K562 (cell line): ENCODE data around the gene SYNPO. TPM values are rescaled to one million over a fixed set of nuclear protein-coding genes. Genes with fewer than 3 reads are reported as not detected.

ENCODE experiments used
- ATAC-seq: fragments of 200-7000 bp; cut with Tn5 transposase; 3 replicates; pipeline ENCODE4 v1.9.1; 2020; ENCODE audit warnings: moderate library complexity
- BruUV-seq: library from RNA; stranded (reverse); fragments of 400-500 nt; replicated peaks from 2 replicates; lab custom pipeline; 2021; lab: Mats Ljungman, UMichigan
- CTCF ChIA-PET: fragments of 300-600 bp; formaldehyde crosslinking; extraction: SDS; loops from one replicate; lab custom pipeline; 2021; ENCODE audit warnings: low intra/inter-chr PET ratio; lab: Yijun Ruan, JAX
- POLR2A ChIA-PET: fragments of 300-600, 350-650 bp; sonication (Branson Sonifier 250); formaldehyde crosslinking; extraction: SDS; loops from one replicate; lab custom pipeline; 2021; ENCODE audit warnings: antibody characterized with exemption, inconsistent platforms; lab: Yijun Ruan, JAX
- DNase-seq, 4 experiments: peaks; one replicate each; pipeline versions ENCODE4 v3.0.0 to v3.0.0-alpha.2; 2011 to 2018; ENCODE audit warnings: low spot score in 3 of 4, mixed read lengths in 3 of 4; ENCODE audit errors: extremely low read depth in 1 of 4
- FAIRE-seq: peaks from 2 replicates; lab custom pipeline; 2011; peaks lifted over from hg19 to GRCh38; lab: Jason Lieb, UNC
- H2AFZ ChIP-seq: 2 replicates; pipeline ENCODE4 v1.6.0; 2011; ENCODE audit warnings: low read depth, low read length, control low read depth, inconsistent platforms
- H3K27ac ChIP-seq: fragments of 200-600 bp; 3 replicates; pipeline ENCODE4 v1.8.0; 2011; ENCODE audit warnings: low read depth, mild to moderate bottlenecking, control low read depth, inconsistent platforms, low read length, moderate library complexity, mixed read lengths; ENCODE audit errors: extremely low read depth
- H3K27me3 ChIP-seq, 2 experiments: fragments of 300-600 bp in 1 of 2; 2 replicates in 1 of 2; 3 replicates in 1 of 2; pipeline versions ENCODE4 v1.6.0 to v1.8.0; 2011; ENCODE audit warnings: inconsistent platforms in 2 of 2, low read length in 2 of 2, mild to moderate bottlenecking in 1 of 2, mixed read lengths in 1 of 2, moderate library complexity in 1 of 2; ENCODE audit not compliant: control insufficient read depth in 2 of 2, insufficient read depth in 2 of 2
- H3K36me3 ChIP-seq: fragments of 300-600 bp; 3 replicates; pipeline ENCODE4 v1.8.0; 2011; ENCODE audit warnings: mild to moderate bottlenecking, low read length, inconsistent platforms; ENCODE audit not compliant: control insufficient read depth, insufficient read depth
- H3K4me1 ChIP-seq, 2 experiments: fragments of 200-600 bp in 1 of 2; replicated peaks in 1 of 2; 2 replicates in 1 of 2; 3 replicates in 1 of 2; pipeline versions ENCODE4 v1.5.1 to v1.8.0; 2011; ENCODE audit warnings: inconsistent platforms in 2 of 2, low read length in 2 of 2, mild to moderate bottlenecking in 1 of 2, mixed read lengths in 1 of 2, moderate library complexity in 1 of 2; ENCODE audit not compliant: control insufficient read depth in 2 of 2, insufficient read depth in 2 of 2
- H3K4me2 ChIP-seq: 2 replicates; pipeline ENCODE4 v1.6.1; 2011; ENCODE audit warnings: low read length, control low read depth, inconsistent platforms, mixed read lengths; ENCODE audit not compliant: insufficient read depth
- H3K4me3 ChIP-seq: fragments of 200-600 bp; sonication (generic), shearing (Covaris generic); 2 replicates; pipeline ENCODE4 v1.5.1; 2016; ENCODE audit warnings: control low read depth, inconsistent platforms
- H3K79me2 ChIP-seq: fragments of 200-600 bp; 3 replicates; pipeline ENCODE4 v1.8.0; 2011; ENCODE audit warnings: low read length, inconsistent platforms; ENCODE audit not compliant: control insufficient read depth, insufficient read depth
- H3K9ac ChIP-seq, 2 experiments: 2 replicates each; pipeline versions ENCODE4 v1.6.0 to v1.6.1; 2011; ENCODE audit warnings: low read depth in 2 of 2, low read length in 2 of 2, control low read depth in 1 of 2, inconsistent platforms in 1 of 2, mild to moderate bottlenecking in 1 of 2, mixed read lengths in 1 of 2; ENCODE audit not compliant: insufficient read depth in 1 of 2
- H3K9me1 ChIP-seq: one replicate; pipeline ENCODE4 v1.6.0; 2011; ENCODE audit warnings: inconsistent platforms, mild to moderate bottlenecking, low read length, moderate library complexity; ENCODE audit not compliant: control insufficient read depth, insufficient read depth
- H3K9me3 ChIP-seq: replicated peaks from 2 replicates; pipeline ENCODE4 v1.5.1; 2011; ENCODE audit warnings: low read depth, low read length, inconsistent platforms; ENCODE audit not compliant: control insufficient read depth, insufficient read depth
- H4K20me1 ChIP-seq: replicated peaks from 2 replicates; pipeline ENCODE4 v1.6.1; 2011; ENCODE audit warnings: low read length, inconsistent platforms, mixed read lengths; ENCODE audit not compliant: control insufficient read depth, insufficient read depth
- REST ChIP-seq, 2 experiments: fragments of 450-650 bp; formaldehyde crosslinking in 1 of 2; IDR thresholded peaks; 2 replicates each; pipeline versions ENCODE4 v1.4.0 to v1.6.1; 2014 to 2020; ENCODE audit warnings: mild to moderate bottlenecking in 2 of 2, borderline replicate concordance in 1 of 2, low read depth in 1 of 2
- ZNF174 ChIP-seq: fragments of 250-450 bp; sonication (Bioruptor Pico); IDR thresholded peaks from 2 replicates; pipeline ENCODE4 v1.4.0; 2020; ENCODE audit warnings: mild to moderate bottlenecking
- WGBS: fragments of 100-300 bp; shearing (Covaris generic); methylation state at CpG from one replicate; pipeline ENCODE4 v1.1.6; 2016; ENCODE audit warnings: low coverage, mixed read lengths; ENCODE audit not compliant: insufficient coverage; ENCODE audit errors: missing lambda C conversion rate; 5-methylcytosine and 5-hydroxymethylcytosine counted together
- in situ Hi-C: fragments of 300-500 bp; cut with MboI; formaldehyde crosslinking; loops from 4 replicates; pipeline ENCODE4 v1.15.0; 2018; ENCODE audit warnings: inconsistent platforms, mixed read lengths
- intact Hi-C: fragments of 100-400 bp; cut with micrococcal nuclease; formaldehyde crosslinking; loops from 2 replicates; pipeline ENCODE4 v1.14.2; 2022
- polyA plus RNA-seq, 8 experiments: library from polyadenylated mRNA; depleted of rRNA in 4 of 8; stranded (reverse) in 5 of 8; unstranded in 3 of 8; fragments of >200 nt; fragmentation: Nextera tagmentation in 2 of 8; fragmentation: Illumina TruSeq in 1 of 8; extraction: Ambion mirVana in 2 of 8; extraction: Trizol in 1 of 8; gene quantifications; 2 replicates each; pipeline versions ENCODE4 v1.2.1 to v1.2.3, GENCODE V29; 2011 to 2014; ENCODE audit warnings: inconsistent platforms in 1 of 8, missing spikeins in 1 of 8
- total RNA-seq, 7 experiments: library from RNA; depleted of rRNA in 6 of 7; stranded (reverse); fragments of >200 nt in 6 of 7; fragmentation: Illumina TruSeq in 2 of 7; extraction: Trizol in 2 of 7; gene quantifications; 2 replicates each; pipeline versions ENCODE4 v1.2.1 to v1.2.3, GENCODE V29; 2011 to 2021; ENCODE audit warnings: low replicate concordance in 1 of 7

The SYNPO gene
- total and polyA plus RNA-seq, 9 of the 15 experiments (the other 6 are each of a cell fraction or from before 2014, with no cell fraction given) = 0.01 to 0.31 (median 0.03) TPM; not detected in 4

- Histone ChIP-seq H3K9ac (no peak overlapping the region), H3K4me3 (no peak overlapping the region), H2AFZ (no peak overlapping the region), H3K4me2 (no peak overlapping the region), H3K27me3 (peaks cover 14 to 44% of the 10 kb centered on the region in 2 experiments), H3K36me3 (no peaks in the 10 kb centered on the region), H3K79me2 (no peaks in the 10 kb centered on the region), H3K9me3 (no peaks in the 10 kb centered on the region), H3K27ac (no peak overlapping the region), H3K4me1 (peaks cover 9 to 26% of the 10 kb centered on the region in 2 experiments; a peak in 4 of 5 replicates), H3K9me1 (no peaks in the 10 kb centered on the region), H4K20me1 (peaks cover 6% of the 10 kb centered on the region; the same call in 1 of the 2 replicates)
- BruUV-seq = no TSS peak
- ChIA-PET POLR2A (interaction anchor here (0.6 to 0.8 kb wide), 3 partner anchors 48 to 491 kb away, joined by 3 to 4 read pairs (median 3); no protein-coding TSS in a partner anchor), CTCF (no interaction called here)
- TF ChIP-seq REST (IDR thresholded peaks at IDR 0.05; ENCODE audit: borderline replicate concordance) (peak; percentile 53), REST (CRISPR knock-in tag; IDR thresholded peaks at IDR 0.05; ENCODE audit: low read depth) (no peak), ZNF174 (CRISPR knock-in tag) (no peak)
- FAIRE-seq (no peak), DNase-seq (no peak), ATAC-seq (no peak)
- WGBS = 3% methylated on average over 2 of the region's 2 CpGs
- in situ Hi-C loops (loop anchor here (5.0 to 10.0 kb wide), 2 partner anchors 92 to 199 kb away; no protein-coding TSS in a partner anchor), intact Hi-C loops (no loop called here)
These were observed 13.5 kb downstream of the SYNPO start for GRCh38 chr5:150653762-150654556.
